ENCODE data around the gene ST8SIA4.

DNA sequence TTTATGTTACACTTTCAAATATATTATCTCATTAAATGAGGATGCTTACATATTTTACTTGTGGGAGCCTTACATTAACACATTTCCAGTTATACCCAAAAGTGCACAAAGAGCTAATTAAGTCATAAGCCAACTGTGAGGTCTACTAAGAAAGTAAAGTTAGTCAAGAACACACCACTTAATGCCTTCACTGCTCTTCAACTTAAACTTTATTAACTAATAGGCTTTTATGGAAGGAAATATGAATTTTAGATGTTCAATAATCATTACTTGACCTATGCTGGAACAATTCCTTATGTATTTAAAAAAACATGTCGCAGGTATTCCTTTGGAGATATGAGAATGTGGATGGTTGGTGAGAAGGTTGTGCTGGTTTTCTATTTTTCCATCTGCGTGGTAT lies 3.4 kb downstream of the ST8SIA4 start:
- TF ChIP-seq, protein P1, sequence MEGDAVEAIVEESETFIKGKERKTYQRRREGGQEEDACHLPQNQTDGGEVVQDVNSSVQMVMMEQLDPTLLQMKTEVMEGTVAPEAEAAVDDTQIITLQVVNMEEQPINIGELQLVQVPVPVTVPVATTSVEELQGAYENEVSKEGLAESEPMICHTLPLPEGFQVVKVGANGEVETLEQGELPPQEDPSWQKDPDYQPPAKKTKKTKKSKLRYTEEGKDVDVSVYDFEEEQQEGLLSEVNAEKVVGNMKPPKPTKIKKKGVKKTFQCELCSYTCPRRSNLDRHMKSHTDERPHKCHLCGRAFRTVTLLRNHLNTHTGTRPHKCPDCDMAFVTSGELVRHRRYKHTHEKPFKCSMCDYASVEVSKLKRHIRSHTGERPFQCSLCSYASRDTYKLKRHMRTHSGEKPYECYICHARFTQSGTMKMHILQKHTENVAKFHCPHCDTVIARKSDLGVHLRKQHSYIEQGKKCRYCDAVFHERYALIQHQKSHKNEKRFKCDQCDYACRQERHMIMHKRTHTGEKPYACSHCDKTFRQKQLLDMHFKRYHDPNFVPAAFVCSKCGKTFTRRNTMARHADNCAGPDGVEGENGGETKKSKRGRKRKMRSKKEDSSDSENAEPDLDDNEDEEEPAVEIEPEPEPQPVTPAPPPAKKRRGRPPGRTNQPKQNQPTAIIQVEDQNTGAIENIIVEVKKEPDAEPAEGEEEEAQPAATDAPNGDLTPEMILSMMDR (IDR thresholded peaks at IDR 0.05), result no peak
- TF ChIP-seq EP300 (IDR thresholded peaks at IDR 0.05; ENCODE audit: low read depth) (no peak), POLR2A (IDR thresholded peaks at IDR 0.05) (no peak), POLR2AphosphoS5 (IDR thresholded peaks at IDR 0.05) (no peak)

Data from transverse colon (tissue), 4 donors.